H1 (cell line): Measurements from ENCODE around the gene IKZF2. TPM values are rescaled to one million over a fixed set of nuclear protein-coding genes. Genes with fewer than 3 reads are reported as not detected.

Experiments used
- EP300 ChIP-seq, 2 experiments: IDR thresholded peaks; 1 replicate in 1 of 2; 2 replicates in 1 of 2; pipeline ENCODE4 v1.6.1; 2011 to 2012; ENCODE audit warnings: low read depth in 2 of 2, low read length in 2 of 2, mild to moderate bottlenecking in 2 of 2, borderline replicate concordance in 1 of 2, inconsistent platforms in 1 of 2, moderate library complexity in 1 of 2
- TAF1 ChIP-seq: IDR thresholded peaks from 2 replicates; pipeline ENCODE4 v1.6.1; 2011; ENCODE audit warnings: mild to moderate bottlenecking, low read depth, low read length
- polyA plus RNA-seq, 7 experiments: library from polyadenylated mRNA; depleted of rRNA in 3 of 7; stranded (reverse) in 5 of 7; unstranded in 2 of 7; fragments of >200 nt in 5 of 7; fragments of 200-250 nt in 2 of 7; gene quantifications; 1 replicate in 5 of 7; 2 replicates in 1 of 7; 4 replicates in 1 of 7; pipeline versions ENCODE4 v1.2.1 to v1.2.3, GENCODE V29; 2011 to 2013; ENCODE audit warnings: missing spikeins in 2 of 7, mixed read lengths in 2 of 7
- total RNA-seq: library from RNA; stranded (reverse); fragmentation: NEBNext Ultra II Directional; extraction: Animal tissue kit (Norgen Biotek cat#: 25700); gene quantifications from 2 replicates; pipeline ENCODE4 v1.2.1, GENCODE V29; 2021
- TF ChIP-seq, protein P1 (sequence below): fragments of 300-600 bp; sonication (generic); IDR thresholded peaks from 2 replicates; pipeline ENCODE4 v1.7.1; 2012; ENCODE audit warnings: low read length, moderate library complexity, mild to moderate bottlenecking, inconsistent platforms; ENCODE audit not compliant: insufficient replicate concordance

IKZF2 gene
- total and polyA plus RNA-seq, 2 of the 8 experiments (the other 6 are each of a cell fraction or from before 2014, with no cell fraction given), result 1.7 to 4.4 TPM

DNA sequence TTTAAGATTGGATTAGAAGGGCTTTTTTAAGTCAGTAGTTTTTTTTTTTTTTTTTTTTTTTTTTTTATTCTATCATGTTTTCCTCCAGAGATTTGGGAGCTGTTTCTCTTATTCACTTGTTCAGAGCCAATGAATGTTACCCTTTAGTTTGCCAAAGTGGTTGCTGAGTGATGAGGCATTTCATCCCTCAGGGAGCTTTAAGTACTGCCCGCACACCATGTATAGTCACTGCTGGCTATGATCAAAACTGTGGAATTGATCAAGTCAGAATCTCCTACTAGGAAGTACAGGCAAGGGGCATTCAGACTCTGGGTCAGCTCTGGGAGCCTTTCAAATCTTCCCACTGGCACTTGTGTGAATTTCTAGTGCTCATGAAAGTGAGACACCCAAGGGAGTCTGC is 201.6 kb downstream of the IKZF2 start (continued):
- TF ChIP-seq, protein P1, sequence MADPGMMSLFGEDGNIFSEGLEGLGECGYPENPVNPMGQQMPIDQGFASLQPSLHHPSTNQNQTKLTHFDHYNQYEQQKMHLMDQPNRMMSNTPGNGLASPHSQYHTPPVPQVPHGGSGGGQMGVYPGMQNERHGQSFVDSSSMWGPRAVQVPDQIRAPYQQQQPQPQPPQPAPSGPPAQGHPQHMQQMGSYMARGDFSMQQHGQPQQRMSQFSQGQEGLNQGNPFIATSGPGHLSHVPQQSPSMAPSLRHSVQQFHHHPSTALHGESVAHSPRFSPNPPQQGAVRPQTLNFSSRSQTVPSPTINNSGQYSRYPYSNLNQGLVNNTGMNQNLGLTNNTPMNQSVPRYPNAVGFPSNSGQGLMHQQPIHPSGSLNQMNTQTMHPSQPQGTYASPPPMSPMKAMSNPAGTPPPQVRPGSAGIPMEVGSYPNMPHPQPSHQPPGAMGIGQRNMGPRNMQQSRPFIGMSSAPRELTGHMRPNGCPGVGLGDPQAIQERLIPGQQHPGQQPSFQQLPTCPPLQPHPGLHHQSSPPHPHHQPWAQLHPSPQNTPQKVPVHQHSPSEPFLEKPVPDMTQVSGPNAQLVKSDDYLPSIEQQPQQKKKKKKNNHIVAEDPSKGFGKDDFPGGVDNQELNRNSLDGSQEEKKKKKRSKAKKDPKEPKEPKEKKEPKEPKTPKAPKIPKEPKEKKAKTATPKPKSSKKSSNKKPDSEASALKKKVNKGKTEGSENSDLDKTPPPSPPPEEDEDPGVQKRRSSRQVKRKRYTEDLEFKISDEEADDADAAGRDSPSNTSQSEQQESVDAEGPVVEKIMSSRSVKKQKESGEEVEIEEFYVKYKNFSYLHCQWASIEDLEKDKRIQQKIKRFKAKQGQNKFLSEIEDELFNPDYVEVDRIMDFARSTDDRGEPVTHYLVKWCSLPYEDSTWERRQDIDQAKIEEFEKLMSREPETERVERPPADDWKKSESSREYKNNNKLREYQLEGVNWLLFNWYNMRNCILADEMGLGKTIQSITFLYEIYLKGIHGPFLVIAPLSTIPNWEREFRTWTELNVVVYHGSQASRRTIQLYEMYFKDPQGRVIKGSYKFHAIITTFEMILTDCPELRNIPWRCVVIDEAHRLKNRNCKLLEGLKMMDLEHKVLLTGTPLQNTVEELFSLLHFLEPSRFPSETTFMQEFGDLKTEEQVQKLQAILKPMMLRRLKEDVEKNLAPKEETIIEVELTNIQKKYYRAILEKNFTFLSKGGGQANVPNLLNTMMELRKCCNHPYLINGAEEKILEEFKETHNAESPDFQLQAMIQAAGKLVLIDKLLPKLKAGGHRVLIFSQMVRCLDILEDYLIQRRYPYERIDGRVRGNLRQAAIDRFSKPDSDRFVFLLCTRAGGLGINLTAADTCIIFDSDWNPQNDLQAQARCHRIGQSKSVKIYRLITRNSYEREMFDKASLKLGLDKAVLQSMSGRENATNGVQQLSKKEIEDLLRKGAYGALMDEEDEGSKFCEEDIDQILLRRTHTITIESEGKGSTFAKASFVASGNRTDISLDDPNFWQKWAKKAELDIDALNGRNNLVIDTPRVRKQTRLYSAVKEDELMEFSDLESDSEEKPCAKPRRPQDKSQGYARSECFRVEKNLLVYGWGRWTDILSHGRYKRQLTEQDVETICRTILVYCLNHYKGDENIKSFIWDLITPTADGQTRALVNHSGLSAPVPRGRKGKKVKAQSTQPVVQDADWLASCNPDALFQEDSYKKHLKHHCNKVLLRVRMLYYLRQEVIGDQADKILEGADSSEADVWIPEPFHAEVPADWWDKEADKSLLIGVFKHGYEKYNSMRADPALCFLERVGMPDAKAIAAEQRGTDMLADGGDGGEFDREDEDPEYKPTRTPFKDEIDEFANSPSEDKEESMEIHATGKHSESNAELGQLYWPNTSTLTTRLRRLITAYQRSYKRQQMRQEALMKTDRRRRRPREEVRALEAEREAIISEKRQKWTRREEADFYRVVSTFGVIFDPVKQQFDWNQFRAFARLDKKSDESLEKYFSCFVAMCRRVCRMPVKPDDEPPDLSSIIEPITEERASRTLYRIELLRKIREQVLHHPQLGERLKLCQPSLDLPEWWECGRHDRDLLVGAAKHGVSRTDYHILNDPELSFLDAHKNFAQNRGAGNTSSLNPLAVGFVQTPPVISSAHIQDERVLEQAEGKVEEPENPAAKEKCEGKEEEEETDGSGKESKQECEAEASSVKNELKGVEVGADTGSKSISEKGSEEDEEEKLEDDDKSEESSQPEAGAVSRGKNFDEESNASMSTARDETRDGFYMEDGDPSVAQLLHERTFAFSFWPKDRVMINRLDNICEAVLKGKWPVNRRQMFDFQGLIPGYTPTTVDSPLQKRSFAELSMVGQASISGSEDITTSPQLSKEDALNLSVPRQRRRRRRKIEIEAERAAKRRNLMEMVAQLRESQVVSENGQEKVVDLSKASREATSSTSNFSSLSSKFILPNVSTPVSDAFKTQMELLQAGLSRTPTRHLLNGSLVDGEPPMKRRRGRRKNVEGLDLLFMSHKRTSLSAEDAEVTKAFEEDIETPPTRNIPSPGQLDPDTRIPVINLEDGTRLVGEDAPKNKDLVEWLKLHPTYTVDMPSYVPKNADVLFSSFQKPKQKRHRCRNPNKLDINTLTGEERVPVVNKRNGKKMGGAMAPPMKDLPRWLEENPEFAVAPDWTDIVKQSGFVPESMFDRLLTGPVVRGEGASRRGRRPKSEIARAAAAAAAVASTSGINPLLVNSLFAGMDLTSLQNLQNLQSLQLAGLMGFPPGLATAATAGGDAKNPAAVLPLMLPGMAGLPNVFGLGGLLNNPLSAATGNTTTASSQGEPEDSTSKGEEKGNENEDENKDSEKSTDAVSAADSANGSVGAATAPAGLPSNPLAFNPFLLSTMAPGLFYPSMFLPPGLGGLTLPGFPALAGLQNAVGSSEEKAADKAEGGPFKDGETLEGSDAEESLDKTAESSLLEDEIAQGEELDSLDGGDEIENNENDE, result no peak
- TF ChIP-seq EP300 (IDR thresholded peaks at IDR 0.05; ENCODE audit: borderline replicate concordance in 1 of 2, low read depth in 2 of 2, low read length in 2 of 2) (no peak), TAF1 (no peak)
